Lower leg skin (tissue), 3 donors: ENCODE data around the gene TSG101.

Experiments
- CTCF ChIP-seq, 3 donors: fragments of 450-650 bp; IDR thresholded peaks; one replicate each; pipeline ENCODE4 v1.5.1; 2016; ENCODE audit warnings: antibody characterized with exemption in 3 of 3, mild to moderate bottlenecking in 3 of 3, moderate library complexity in 2 of 3
- POLR2A ChIP-seq, 2 donors: fragments of 450-650 bp; IDR thresholded peaks; one replicate each; pipeline ENCODE4 v1.6.1; 2016 to 2017; ENCODE audit warnings: antibody characterized with exemption in 2 of 2, mild to moderate bottlenecking in 1 of 2, moderate library complexity in 1 of 2

GRCh38 chr11:18438691-18439090 lies 88.1 kb downstream of the TSG101 start:
- TF ChIP-seq POLR2A (IDR thresholded peaks at IDR 0.05) = no peak
- TF ChIP-seq CTCF (IDR thresholded peaks at IDR 0.05) = no peak
